OCI-LY3 (cell line): ENCODE measurements around the gene HSPA1B.
A peak's percentile ranks its signal among the peaks of the same experiment; 100 is the strongest.
"Not testable (repeated sequence)": the region's sequence is repeated elsewhere in the genome, so short reads cannot be mapped to it uniquely, and the experiment has no call there.

Source experiments
- H2AFZ ChIP-seq: fragments of 200-600, 300-600 bp; shearing (Covaris generic); 2 replicates; pipeline ENCODE4 v1.6.0; 2014; ENCODE audit warnings: antibody characterized with exemption, low read depth, low read length
- H3K27ac ChIP-seq: fragments of 200-600, 300-600 bp; sonication (generic); 2 replicates; pipeline ENCODE4 v1.5.1; 2014; ENCODE audit warnings: mild to moderate bottlenecking, low read length, moderate library complexity, mixed read lengths
- H3K27me3 ChIP-seq: fragments of 200-600, 300-600 bp; sonication (generic); 2 replicates; pipeline ENCODE4 v1.6.1; 2014; ENCODE audit warnings: low read depth, low read length, mixed read lengths
- H3K36me3 ChIP-seq: fragments of 200-600, 300-600 bp; sonication (generic); replicated peaks from 2 replicates; pipeline ENCODE3; 2014; ENCODE audit warnings: low read depth, low read length, mixed read lengths
- H3K4me1 ChIP-seq: fragments of 300-600, 200-600 bp; sonication (generic); 2 replicates; pipeline ENCODE4 v1.6.1; 2014; ENCODE audit warnings: low read length, mixed read lengths
- H3K4me2 ChIP-seq: fragments of 200-600, 300-600 bp; sonication (generic); 2 replicates; pipeline ENCODE4 v1.6.1; 2014; ENCODE audit warnings: low read length, mixed read lengths
- H3K4me3 ChIP-seq: fragments of 300-600, 200-600 bp; sonication (generic); 2 replicates; pipeline ENCODE4 v1.5.1; 2014; ENCODE audit warnings: antibody characterized with exemption, mild to moderate bottlenecking, low read length, moderate library complexity
- H3K79me2 ChIP-seq: fragments of 300-600, 200-600 bp; shearing (Covaris generic); 2 replicates; pipeline ENCODE4 v1.6.1; 2014; ENCODE audit warnings: mild to moderate bottlenecking, low read length, mixed read lengths
- H3K9ac ChIP-seq: fragments of 300-600, 200-600 bp; shearing (Covaris generic); 2 replicates; pipeline ENCODE4 v1.6.0; 2014; ENCODE audit warnings: mild to moderate bottlenecking, low read length, moderate library complexity
- H3K9me3 ChIP-seq: fragments of 200-600, 300-600 bp; shearing (Covaris generic); 2 replicates; pipeline ENCODE4 v1.6.1; 2014; ENCODE audit warnings: low read length, mixed read lengths; ENCODE audit not compliant: insufficient read depth
- H4K20me1 ChIP-seq: fragments of 200-600, 300-600 bp; sonication (generic); 2 replicates; pipeline ENCODE4 v1.6.1; 2016; ENCODE audit warnings: low read length, mixed read lengths; ENCODE audit not compliant: insufficient read depth
- EZH2phosphoT487 ChIP-seq: fragments of 200-600 bp; shearing (Covaris generic); IDR thresholded peaks from 2 replicates; pipeline ENCODE4 v1.6.1; 2018; ENCODE audit warnings: antibody characterized with exemption, mixed run types, low read depth
- TF ChIP-seq, protein P1 (sequence below): fragments of 200-600, 300-600 bp; sonication (generic); IDR thresholded peaks from 2 replicates; pipeline ENCODE4 v1.5.1; 2014; ENCODE audit warnings: antibody characterized with exemption, low read length, low read depth

Gene HSPA1B

DNA sequence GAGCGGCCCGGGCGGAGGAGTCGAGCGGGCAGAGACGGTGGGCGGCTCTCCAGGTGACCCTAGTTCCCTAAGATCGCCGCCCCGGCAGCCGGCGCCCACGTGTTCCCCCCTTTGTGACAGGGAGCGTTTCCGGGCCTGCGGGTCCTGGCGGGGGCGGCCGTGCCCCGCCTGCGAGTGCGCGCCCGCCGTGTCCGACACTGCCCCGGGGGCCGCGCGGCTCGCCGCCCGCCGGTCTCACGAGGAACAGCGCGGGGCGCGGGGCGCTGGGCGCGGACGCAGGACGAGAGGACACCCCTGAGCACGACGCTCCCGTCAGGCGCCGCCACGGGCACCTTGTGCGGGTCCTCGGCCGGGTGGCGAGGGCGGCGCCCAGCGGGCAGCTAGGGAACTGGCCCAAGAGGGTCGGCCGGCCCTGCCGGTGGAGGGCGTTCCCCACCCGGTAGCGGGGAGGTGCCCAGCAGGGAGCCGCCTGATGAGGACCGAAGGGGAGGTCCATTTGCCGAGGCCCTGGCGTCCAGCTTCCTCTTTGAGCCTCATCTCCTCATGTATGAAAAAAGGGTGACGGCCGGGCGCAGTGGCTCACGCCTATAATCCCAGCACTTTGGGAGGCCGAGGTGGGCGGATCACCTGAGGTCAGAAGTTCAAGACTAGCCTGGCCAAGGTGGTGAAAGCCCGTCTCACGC lies 31.8 kb upstream of the HSPA1B start, which contains the start of gene VARS1:
Gene VARS1 (minus strand): TSS at position 137 of the 683 bp plus-strand sequence. CDS start 535 bp downstream, outside the sequence.
- Histone ChIP-seq H3K4me1 (peaks cover 6% of the 10 kb centered on the region; the same call in 1 of the 2 replicates), H3K9me3 (no peaks in the 10 kb centered on the region), H4K20me1 (no peaks in the 10 kb centered on the region), H3K36me3 (no peaks in the 10 kb centered on the region), H3K27me3 (no peaks in the 10 kb centered on the region), H3K4me2 (peak within 1 kb of the TSS; percentile 87), H3K79me2 (peaks cover 34% of the 10 kb centered on the region), H2AFZ (0 out of 2 replicates have a peak within 1 kb of the TSS, but pooled peaks have one; percentile 21), H3K4me3 (peak within 1 kb of the TSS; percentile 100), H3K9ac (peak within 1 kb of the TSS; percentile 90), H3K27ac (peak within 1 kb of the TSS; percentile 72)
- TF ChIP-seq EZH2phosphoT487: no peak
- TF ChIP-seq, protein P1, sequence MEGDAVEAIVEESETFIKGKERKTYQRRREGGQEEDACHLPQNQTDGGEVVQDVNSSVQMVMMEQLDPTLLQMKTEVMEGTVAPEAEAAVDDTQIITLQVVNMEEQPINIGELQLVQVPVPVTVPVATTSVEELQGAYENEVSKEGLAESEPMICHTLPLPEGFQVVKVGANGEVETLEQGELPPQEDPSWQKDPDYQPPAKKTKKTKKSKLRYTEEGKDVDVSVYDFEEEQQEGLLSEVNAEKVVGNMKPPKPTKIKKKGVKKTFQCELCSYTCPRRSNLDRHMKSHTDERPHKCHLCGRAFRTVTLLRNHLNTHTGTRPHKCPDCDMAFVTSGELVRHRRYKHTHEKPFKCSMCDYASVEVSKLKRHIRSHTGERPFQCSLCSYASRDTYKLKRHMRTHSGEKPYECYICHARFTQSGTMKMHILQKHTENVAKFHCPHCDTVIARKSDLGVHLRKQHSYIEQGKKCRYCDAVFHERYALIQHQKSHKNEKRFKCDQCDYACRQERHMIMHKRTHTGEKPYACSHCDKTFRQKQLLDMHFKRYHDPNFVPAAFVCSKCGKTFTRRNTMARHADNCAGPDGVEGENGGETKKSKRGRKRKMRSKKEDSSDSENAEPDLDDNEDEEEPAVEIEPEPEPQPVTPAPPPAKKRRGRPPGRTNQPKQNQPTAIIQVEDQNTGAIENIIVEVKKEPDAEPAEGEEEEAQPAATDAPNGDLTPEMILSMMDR: peak; percentile 57

DNA sequence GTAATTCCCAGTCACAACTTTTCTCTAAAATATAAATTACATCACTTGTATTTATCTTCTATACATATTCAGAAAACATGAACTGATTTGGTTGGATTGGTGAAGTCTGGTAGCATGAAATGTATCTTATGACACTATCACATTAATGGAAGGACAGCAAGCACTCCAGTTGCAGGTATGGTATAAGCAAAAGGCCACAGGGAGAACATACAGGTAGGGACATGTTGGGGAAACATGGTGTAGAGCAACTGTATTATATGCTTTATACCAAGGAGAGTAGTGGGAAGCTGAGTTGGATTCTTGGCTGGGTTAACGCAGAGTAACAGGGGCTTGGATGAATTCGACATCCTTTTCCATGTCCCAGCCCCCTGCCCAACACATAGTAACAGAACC lies 30.5 kb upstream of the HSPA1B start:
- H3K4me1 ChIP-seq: peaks cover 6% of the 10 kb centered on the region; the same call in 1 of the 2 replicates
- H3K79me2 ChIP-seq: peaks cover 31% of the 10 kb centered on the region
- H3K9ac ChIP-seq: no peak overlapping the region
- H3K9me3 ChIP-seq: no peaks in the 10 kb centered on the region
- no peak for TF ChIP-seq EZH2phosphoT487
- TF ChIP-seq, protein P1: no peak
- no peaks in the 10 kb centered on the region for H3K27me3 ChIP-seq
- no peak overlapping the region for H3K4me2 ChIP-seq
- no peak overlapping the region for H3K4me3 ChIP-seq
- no peak overlapping the region for H2AFZ ChIP-seq
- no peaks in the 10 kb centered on the region for H3K36me3 ChIP-seq
- H4K20me1 ChIP-seq: no peaks in the 10 kb centered on the region
- no peak overlapping the region for H3K27ac ChIP-seq

DNA sequence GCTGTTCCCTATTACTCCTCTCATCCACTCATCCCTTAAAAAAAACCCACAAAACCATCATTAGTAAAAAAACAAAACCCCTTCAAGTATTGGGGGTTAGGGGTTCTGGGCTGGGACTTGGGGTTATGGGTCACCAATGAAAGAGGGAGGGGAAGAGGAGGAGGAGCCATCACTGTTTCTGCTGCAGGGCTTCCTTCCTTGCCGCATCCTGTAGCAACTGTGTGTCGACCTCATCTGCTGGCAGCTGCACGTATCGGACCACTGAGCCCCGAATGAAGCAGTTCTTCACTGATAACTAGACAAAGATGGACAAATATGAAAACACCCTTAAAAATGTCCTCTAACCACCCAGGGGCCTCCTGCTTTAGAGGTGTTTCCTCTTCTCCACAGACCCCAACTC lies 29.9 kb upstream of the HSPA1B start:
- Histone ChIP-seq H3K9me3 (no peaks in the 10 kb centered on the region), H3K27me3 (no peaks in the 10 kb centered on the region), H3K4me1 (peaks cover 6% of the 10 kb centered on the region; the same call in 1 of the 2 replicates), H3K27ac (no peak overlapping the region), H3K36me3 (no peaks in the 10 kb centered on the region), H3K9ac (no peak overlapping the region), H3K4me2 (no peak overlapping the region), H4K20me1 (no peaks in the 10 kb centered on the region), H3K4me3 (no peak overlapping the region), H2AFZ (no peak overlapping the region), H3K79me2 (peaks cover 30% of the 10 kb centered on the region)
- TF ChIP-seq, protein P1: no peak
- TF ChIP-seq EZH2phosphoT487: no peak

DNA sequence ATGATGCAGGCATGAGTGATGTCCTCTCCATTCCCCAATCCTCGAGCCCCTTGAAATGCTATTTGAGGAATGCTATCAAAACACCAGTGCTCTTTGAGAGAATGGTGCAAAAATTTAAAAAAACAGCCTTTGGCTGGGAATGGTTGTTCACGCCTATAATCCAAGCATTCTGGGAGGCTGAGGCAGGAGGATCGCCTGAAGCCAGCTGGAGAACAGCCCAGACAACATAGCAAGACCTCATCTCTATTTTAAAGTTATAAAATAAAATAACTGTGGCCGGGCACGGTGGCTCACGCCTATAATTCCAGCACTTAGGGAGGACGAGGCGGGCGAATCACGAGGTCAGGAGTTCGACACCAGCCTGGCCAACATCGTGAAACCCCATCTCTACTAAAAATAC lies 27.8 kb upstream of the HSPA1B start:
- H3K9me3 ChIP-seq: no peaks in the 10 kb centered on the region
- no peaks in the 10 kb centered on the region for H4K20me1 ChIP-seq
- TF ChIP-seq, protein P1: no peak
- TF ChIP-seq EZH2phosphoT487: no peak
- H3K36me3 ChIP-seq: no peaks in the 10 kb centered on the region
- no peaks in the 10 kb centered on the region for H3K27me3 ChIP-seq
- H3K4me3 ChIP-seq: no peak overlapping the region
- no peak overlapping the region for H3K27ac ChIP-seq
- no peaks in the 10 kb centered on the region for H3K4me1 ChIP-seq
- peaks cover 9% of the 10 kb centered on the region for H3K79me2 ChIP-seq
- H3K9ac ChIP-seq: no peak overlapping the region
- H2AFZ ChIP-seq: no peak overlapping the region
- H3K4me2 ChIP-seq: no peak overlapping the region

DNA sequence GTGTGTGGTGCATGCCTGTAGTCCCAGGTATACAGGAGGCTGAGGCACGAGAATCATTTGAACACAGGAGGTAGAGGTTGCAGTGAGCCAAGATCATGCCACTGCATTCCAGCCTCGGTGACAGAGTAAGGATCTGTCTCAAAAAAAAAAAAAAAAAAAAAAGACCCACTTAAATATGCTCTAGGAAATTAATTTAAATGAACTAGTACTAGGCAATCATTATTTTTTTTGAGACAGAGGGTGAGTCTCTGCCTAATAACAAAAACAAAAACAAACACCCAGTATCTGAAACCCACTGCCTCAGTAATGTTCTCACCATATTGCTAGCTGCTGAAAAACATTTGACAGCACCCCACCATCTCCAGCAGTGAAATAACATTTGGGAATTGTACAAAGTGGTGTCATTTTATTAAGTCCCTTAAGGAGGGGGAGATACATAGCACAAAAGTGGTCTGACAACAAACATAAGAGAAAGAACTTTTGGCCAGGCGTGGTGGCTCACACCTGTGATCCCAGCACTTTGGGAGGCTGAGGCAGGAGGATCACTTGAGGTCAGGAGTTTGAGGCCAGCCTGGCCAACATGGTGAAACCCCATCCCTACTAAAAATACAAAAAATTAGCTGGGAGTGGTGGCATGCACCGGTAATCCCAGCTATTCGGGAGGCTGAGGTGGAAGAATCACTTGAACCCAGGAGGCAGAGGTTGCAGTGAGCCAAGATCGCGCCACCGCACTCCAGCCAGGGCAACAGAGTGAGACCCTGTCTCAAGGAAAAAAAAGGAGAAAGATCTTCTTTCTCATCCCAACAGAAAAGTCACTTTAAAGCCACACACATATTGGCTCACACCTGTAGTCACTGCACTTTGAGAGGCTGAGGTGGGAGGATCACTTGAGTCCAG lies 26.3 kb upstream of the HSPA1B start:
- not testable (repeated sequence) for H4K20me1 ChIP-seq, H3K36me3 ChIP-seq, H3K9me3 ChIP-seq, H3K4me2 ChIP-seq, H3K27ac ChIP-seq, H2AFZ ChIP-seq, H3K79me2 ChIP-seq, H3K9ac ChIP-seq, H3K4me3 ChIP-seq, H3K27me3 ChIP-seq, H3K4me1 ChIP-seq
